GM12872 (cell line): ENCODE measurements around the gene RDX.

ENCODE experiments used
- TF ChIP-seq, protein P1 (sequence below): IDR thresholded peaks from 3 replicates; pipeline ENCODE4 v1.5.1; 2011; ENCODE audit warnings: low read depth, mild to moderate bottlenecking, low read length, moderate library complexity; ENCODE audit not compliant: insufficient read depth

Gene RDX

GRCh38 chr11:110253525-110253924, 42.9 kb downstream of the RDX start:
- TF ChIP-seq, protein P1, sequence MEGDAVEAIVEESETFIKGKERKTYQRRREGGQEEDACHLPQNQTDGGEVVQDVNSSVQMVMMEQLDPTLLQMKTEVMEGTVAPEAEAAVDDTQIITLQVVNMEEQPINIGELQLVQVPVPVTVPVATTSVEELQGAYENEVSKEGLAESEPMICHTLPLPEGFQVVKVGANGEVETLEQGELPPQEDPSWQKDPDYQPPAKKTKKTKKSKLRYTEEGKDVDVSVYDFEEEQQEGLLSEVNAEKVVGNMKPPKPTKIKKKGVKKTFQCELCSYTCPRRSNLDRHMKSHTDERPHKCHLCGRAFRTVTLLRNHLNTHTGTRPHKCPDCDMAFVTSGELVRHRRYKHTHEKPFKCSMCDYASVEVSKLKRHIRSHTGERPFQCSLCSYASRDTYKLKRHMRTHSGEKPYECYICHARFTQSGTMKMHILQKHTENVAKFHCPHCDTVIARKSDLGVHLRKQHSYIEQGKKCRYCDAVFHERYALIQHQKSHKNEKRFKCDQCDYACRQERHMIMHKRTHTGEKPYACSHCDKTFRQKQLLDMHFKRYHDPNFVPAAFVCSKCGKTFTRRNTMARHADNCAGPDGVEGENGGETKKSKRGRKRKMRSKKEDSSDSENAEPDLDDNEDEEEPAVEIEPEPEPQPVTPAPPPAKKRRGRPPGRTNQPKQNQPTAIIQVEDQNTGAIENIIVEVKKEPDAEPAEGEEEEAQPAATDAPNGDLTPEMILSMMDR: no peak

DNA sequence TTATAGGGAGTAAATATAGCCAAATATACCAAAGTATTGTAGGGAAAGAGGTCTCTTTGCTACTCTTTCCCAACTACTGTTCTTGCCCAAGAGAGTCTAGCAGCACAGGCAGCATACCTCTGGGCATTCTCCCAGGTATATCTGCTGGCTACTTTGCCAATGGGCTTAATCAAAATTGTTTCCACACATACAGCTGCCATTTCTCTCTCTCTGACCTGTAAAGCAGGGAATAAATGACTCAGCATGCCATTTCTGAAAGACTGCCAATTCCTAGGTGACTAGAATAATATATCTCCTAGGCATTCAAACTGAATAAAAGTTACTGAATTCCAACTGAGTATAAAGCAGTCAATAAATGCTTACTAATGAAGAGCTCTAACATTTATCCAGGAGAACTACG, 44.6 kb downstream of the RDX start:
- TF ChIP-seq, protein P1: no peak

- TF ChIP-seq, protein P1: no peak
Observed at GRCh38 chr11:110250168-110250567, 46.2 kb downstream of the RDX start.

GRCh38 chr11:110249766-110250165, 46.6 kb downstream of the RDX start:
- TF ChIP-seq, protein P1: no peak

DNA sequence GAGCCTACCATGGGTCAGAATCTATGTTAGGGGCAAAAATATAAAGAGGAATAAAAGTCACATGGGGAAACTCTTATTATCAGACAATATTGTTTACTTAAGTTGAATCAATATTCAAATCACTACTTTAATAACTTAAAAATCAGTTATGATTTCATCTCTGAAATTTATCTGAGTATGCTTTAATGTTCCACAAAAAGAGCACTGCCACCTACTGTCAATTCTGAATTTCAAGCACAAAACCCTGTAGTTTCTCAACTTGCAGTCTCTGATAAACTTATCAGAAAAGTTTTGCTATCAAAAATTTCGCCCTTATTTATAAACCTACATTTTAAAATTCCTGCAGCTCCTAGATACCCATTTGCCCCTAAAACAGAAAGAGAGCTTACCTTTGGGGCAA, 47.3 kb downstream of the RDX start:
- TF ChIP-seq, protein P1: no peak

- TF ChIP-seq, protein P1: no peak
Observed at GRCh38 chr11:110243791-110244190, 52.6 kb downstream of the RDX start.

- TF ChIP-seq, protein P1: no peak
Observed at GRCh38 chr11:110242746-110243145, 53.7 kb downstream of the RDX start.

DNA sequence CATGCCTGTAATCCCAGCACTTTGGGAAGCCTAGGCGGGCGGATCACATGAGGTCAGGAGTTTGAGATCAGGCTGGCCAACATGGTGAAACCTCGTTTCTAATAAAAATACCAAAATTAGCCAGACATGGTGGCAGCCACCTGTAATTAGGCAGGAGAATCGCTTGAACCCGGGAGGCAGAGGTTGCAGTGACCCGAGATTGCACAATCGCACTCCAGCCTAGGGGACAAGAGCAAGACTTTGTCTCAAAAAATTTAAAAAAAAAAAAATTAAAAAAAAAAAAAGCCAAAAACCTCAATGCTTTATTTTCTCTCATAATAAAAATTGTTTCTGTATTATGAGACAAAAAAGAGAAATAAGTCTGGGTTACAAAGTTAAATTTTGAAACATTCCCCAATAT, 54.2 kb downstream of the RDX start:
- TF ChIP-seq, protein P1: no peak
